Ovary (tissue), 3 donors: ENCODE results near the gene TNFRSF13B.
"Not testable (repeated sequence)": the region's sequence is repeated elsewhere in the genome, so short reads cannot be mapped to it uniquely, and the experiment has no call there.

Experiments used
- CTCF ChIP-seq, 3 donors: fragments of 450-650 bp in 2 of 3; fragments of 200-600 bp in 1 of 3; IDR thresholded peaks; one replicate each; pipeline versions ENCODE4 v1.5.1 to v1.8.0; 2016 to 2022; ENCODE audit warnings: antibody characterized with exemption in 3 of 3, mild to moderate bottlenecking in 1 of 3
- EP300 ChIP-seq: sonication (generic); formaldehyde crosslinking; IDR thresholded peaks from one replicate; pipeline ENCODE4 v1.6.1; 2017; ENCODE audit warnings: antibody characterized with exemption
- donor health status: DM: no; HTN: no; CAD: no.

GRCh38 chr17:17013828-17014747 lies 42.2 kb upstream of the TNFRSF13B start:
- TF ChIP-seq CTCF (IDR thresholded peaks at IDR 0.05); EP300: not testable (repeated sequence)
